Fibroblast of peridontal ligament (primary cell): Measurements from ENCODE around the gene ROS1.
A peak's percentile ranks its signal among the peaks of the same experiment; 100 is the strongest.
"Not testable (repeated sequence)": the region's sequence is repeated elsewhere in the genome, so short reads cannot be mapped to it uniquely, and the experiment has no call there.

Experiments used
- DNase-seq: peaks from one replicate; pipeline ENCODE4 v3.0.0-alpha.2; 2010; ENCODE audit errors: extremely low read depth

ROS1 gene

GRCh38 chr6:117425431-117426153, at the start of gene ROS1:
TSS of gene ROS1 (minus strand) at chr6:117425942. CDS start at chr6:117425656, 286 bp downstream.
- DNase-seq = no peak

- DNase-seq = no peak
Observed at GRCh38 chr6:117473401-117473800, 47.7 kb upstream of the ROS1 start.

- DNase-seq = no peak
Observed at GRCh38 chr6:117472667-117473066, 46.9 kb upstream of the ROS1 start.

- no peak for DNase-seq
Observed at GRCh38 chr6:117469791-117470190, 44.0 kb upstream of the ROS1 start.

- DNase-seq = no peak
Observed at GRCh38 chr6:117469356-117469755, 43.6 kb upstream of the ROS1 start.

GRCh38 chr6:117468527-117468926, 42.8 kb upstream of the ROS1 start:
- not testable (repeated sequence) for DNase-seq

GRCh38 chr6:117467876-117468275, 42.1 kb upstream of the ROS1 start:
- DNase-seq = no peak

- no peak for DNase-seq
Observed at GRCh38 chr6:117465691-117466090, 39.9 kb upstream of the ROS1 start.

- DNase-seq = no peak
Observed at GRCh38 chr6:117464700-117465099, 39.0 kb upstream of the ROS1 start.

- peak; percentile 76 for DNase-seq
Observed at GRCh38 chr6:117463762-117464665, 38.3 kb upstream of the ROS1 start.

- DNase-seq = no peak
Observed at GRCh38 chr6:117459204-117459944, 33.6 kb upstream of the ROS1 start.

GRCh38 chr6:117456998-117457397, 31.3 kb upstream of the ROS1 start:
- DNase-seq = no peak

- DNase-seq = no peak
Observed at GRCh38 chr6:117456250-117456649, 30.5 kb upstream of the ROS1 start.

- DNase-seq = peak; percentile 63
Observed at GRCh38 chr6:117451671-117452070, 25.9 kb upstream of the ROS1 start.

GRCh38 chr6:117449549-117450439, 24.1 kb upstream of the ROS1 start:
- peak; percentile 93 for DNase-seq

- DNase-seq = peak; percentile 96
Observed at GRCh38 chr6:117448732-117449485, 23.2 kb upstream of the ROS1 start.

GRCh38 chr6:117448011-117448410, 22.3 kb upstream of the ROS1 start:
- DNase-seq = no peak

GRCh38 chr6:117446861-117447260, 21.1 kb upstream of the ROS1 start:
- DNase-seq = peak; percentile 66

- DNase-seq = peak; percentile 71
Observed at GRCh38 chr6:117444600-117444999, 18.9 kb upstream of the ROS1 start.

GRCh38 chr6:117442313-117442712, 16.6 kb upstream of the ROS1 start:
- not testable (repeated sequence) for DNase-seq
